ENCODE data around the gene RUNX1.

Gene RUNX1

DNA sequence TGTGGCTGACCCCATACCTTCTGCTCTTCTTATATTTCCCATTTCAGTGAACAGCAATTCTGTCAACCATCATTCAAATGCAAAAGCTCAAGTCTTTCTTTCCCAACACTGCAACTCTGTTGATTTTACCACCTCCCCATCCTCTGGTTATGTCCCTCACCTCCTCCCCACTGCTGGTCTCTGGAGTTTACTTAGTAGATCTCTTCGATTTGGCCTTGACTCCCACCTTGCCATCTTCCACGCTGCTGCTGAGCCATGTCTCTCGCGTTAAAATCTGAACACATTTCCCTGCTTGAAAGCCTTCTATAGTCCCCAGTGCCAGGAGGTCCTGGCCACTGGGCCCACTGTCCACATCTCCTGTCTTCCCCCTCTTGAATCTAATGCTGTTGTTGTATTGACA is 125.5 kb downstream of the RUNX1 start:
- DNase-seq (ENCODE audit: low spot score), result no peak

GRCh38 chr21:34923202-34923601 is 125.9 kb downstream of the RUNX1 start:
- DNase-seq (ENCODE audit: low spot score), result no peak

DNA sequence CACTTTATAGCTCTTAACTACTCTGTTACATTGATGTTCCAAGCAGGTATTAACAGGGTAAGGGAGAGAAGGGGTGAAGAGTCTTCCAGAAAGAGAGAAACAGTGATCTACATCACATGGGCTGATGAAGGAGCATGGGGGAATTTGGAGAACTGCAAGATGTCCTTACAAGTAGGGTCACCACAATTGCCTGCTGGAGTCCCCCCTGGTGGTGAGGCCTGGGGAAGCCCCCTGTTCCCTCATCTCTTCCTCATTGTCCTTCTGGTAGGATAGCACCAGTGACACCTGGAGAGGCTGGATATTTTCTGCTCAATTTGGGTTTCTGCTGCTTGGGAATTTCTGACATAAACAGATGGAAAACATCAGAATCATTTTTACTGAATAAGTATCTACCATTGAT is 126.6 kb downstream of the RUNX1 start:
- no peak for DNase-seq (ENCODE audit: low spot score)

DNA sequence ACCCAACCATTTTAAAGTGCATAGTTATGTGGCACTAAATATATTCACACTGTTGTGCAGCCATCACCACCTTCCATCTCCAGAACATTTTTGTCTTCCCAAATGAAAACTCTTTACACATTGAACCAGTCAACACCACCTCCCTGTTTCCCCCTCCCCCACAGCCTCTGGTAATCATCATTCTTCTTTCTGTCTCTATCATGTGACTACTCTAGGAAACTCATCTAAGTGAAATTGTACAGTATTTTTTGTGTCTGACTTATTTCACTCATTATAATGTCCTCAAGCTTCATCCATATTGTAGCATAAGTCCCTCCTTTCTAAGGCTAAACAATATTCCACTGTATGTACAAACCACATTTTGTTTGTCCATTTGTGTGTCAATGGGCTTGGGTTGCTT is 128.0 kb downstream of the RUNX1 start:
- no peak for DNase-seq (ENCODE audit: low spot score)

GRCh38 chr21:34919406-34919805 is 129.7 kb downstream of the RUNX1 start:
- DNase-seq (ENCODE audit: low spot score), result no peak

DNA sequence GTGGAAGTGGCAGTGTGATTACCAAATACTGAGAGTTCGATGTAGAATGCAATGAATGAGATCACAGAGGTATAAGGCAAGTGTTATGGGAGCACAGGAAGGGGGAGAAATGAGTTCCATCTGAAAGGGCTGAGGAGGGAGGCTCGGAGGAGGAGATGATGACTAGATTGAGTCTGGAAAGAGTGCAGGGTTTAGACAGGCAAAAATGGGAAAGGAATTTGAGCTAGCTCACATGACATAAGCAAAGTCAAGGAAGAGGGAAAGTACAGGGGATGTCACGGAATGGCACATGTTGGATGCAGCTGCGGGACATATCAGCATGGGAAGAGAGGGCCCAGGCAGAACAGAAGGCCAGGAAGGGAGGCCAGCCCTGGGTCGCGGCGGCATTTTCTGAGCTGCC is 132.7 kb downstream of the RUNX1 start:
- DNase-seq (ENCODE audit: low spot score), result no peak

- peak; percentile 23 for DNase-seq (ENCODE audit: low spot score)
These were observed 133.7 kb downstream of the RUNX1 start for GRCh38 chr21:34915364-34915841.

- DNase-seq (ENCODE audit: low spot score), result no peak
These were observed 134.9 kb downstream of the RUNX1 start for GRCh38 chr21:34914239-34914638.

DNA sequence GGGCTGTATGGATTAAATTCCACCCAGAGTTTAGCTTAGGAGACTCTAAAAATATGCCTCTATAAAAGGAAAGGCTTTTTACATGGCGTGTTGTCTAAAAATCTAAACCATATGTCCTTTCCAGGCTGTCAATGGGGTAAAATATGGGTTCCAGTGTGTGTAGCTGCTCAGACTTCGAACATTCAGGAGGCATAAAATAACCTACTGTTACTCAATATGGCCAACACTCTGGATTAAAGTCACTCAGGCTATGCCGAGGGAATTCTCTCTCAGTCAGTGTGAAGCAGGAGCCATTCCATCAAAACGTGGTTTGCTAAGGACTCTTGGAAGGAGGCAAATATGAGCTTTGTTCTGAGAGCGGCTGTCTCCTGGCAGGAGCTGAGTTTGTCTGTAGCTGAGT is 135.3 kb downstream of the RUNX1 start:
- DNase-seq (ENCODE audit: low spot score), result peak; percentile 18

GRCh38 chr21:34912022-34912945 is 136.8 kb downstream of the RUNX1 start:
- no peak for DNase-seq (ENCODE audit: low spot score)

GRCh38 chr21:34911360-34911759 is 137.7 kb downstream of the RUNX1 start:
- DNase-seq (ENCODE audit: low spot score), result no peak

GRCh38 chr21:34910396-34910795 is 138.7 kb downstream of the RUNX1 start:
- DNase-seq (ENCODE audit: low spot score), result no peak

GRCh38 chr21:34909492-34910292 is 139.4 kb downstream of the RUNX1 start:
- DNase-seq (ENCODE audit: low spot score), result no peak

DNA sequence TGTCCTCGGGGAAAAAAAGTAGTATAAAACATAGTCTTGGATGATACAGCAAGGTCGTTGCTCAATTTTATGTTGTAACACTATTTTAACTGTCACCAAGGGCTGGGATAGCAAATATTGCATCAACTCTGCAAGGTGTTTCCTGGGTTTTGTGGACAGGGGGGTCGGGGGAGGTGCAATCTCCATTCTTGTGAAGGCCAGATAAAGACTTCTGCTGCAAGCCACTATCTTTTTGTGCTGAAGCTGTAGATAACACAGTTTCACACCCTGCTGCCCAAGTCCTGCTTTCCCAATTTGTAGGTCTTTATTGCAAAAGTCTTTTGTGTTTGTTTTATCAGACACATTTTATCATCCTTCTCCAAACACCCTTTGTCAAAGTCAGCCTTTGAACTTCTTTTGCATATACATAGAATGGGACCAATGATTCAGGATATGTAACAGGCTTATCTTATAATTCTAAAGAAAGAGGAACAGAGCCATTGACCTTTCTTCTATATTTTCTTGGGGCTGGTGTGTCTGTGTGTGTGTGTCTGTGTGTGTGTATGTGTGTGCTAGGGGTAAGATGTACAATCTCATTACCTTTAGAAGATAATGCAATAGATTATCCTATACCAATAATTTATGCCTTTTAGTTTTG is 140.6 kb downstream of the RUNX1 start:
- no peak for DNase-seq (ENCODE audit: low spot score)

DNA sequence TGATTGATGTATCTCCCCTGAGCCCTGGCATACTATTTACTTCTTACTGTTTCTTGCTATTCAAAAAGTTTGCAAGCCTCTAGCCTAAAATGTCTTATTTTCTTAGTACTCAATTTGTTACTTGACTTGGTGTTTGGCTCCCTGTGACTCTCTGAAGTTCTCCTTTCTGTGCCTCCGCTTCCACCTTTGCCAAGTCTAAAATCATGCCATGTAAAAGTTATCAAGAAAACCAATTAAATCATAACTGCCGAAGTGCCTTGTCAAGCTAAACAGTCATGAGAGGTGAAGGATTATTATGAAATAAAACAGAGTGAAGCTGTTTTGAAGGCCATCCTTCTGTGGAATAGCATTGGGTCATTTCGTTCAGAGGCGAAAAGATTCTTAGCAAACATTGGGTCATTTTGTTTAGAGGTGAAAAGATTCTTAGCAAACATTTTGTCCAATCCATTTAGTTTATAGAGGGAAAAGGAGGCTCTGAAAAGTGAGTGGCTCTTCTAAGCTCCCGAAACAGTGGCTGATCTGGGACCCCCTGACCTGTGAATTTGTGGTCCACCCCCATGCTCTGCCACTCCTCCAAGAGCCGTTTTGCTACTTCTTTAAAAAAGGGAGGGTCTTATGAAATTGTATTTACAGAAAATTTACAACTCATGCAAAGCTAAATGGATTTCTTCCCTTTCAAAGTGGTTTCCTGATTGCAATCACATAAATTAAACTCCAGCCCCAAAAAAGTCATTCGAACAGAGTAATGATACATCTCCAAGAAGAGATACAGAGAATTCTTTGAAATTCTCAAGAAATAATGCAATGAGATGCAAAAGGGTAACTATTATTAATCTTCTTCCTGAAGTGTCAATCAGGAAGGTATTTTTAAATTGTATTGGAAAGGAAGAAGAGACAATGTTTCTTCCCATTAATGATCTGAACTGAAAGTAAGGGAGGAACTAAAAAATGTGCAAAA is 141.4 kb downstream of the RUNX1 start:
- no peak for DNase-seq (ENCODE audit: low spot score)

- DNase-seq (ENCODE audit: low spot score), result no peak
These were observed 142.7 kb downstream of the RUNX1 start for GRCh38 chr21:34906401-34906800.

DNA sequence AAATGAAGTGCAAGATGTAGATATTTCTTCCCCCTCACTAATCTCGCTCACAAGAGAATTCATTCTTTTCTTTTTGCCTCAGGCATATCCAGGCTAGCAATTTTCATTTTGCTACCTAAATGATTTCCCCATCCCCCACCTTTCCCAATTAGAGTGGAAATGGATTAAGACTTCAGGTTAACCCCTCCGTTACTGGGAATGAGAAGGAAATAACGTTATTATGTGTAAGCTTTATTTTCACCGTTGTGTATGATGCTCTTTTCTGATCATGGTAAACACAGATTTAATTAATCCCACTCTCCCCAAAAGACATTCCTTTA is 143.9 kb downstream of the RUNX1 start:
- no peak for DNase-seq (ENCODE audit: low spot score)

GRCh38 chr21:34904526-34905217 is 144.4 kb downstream of the RUNX1 start:
- DNase-seq (ENCODE audit: low spot score), result no peak

GRCh38 chr21:34900376-34900775 is 148.7 kb downstream of the RUNX1 start:
- DNase-seq (ENCODE audit: low spot score), result no peak

GRCh38 chr21:34899760-34900159 is 149.3 kb downstream of the RUNX1 start:
- no peak for DNase-seq (ENCODE audit: low spot score)

- DNase-seq (ENCODE audit: low spot score), result no peak
These were observed 149.8 kb downstream of the RUNX1 start for GRCh38 chr21:34899302-34899701.
